Ovary (tissue), 9 donors: ENCODE measurements around the gene NLGN1. TPM values are rescaled to one million over a fixed set of nuclear protein-coding genes. Genes with fewer than 3 reads are reported as not detected.

ENCODE experiments used
- DNase-seq, 5 donors: peaks; one replicate each; pipeline ENCODE4 v3.0.0-alpha.2; 2019 to 2020
- H3K27ac ChIP-seq, 2 donors: fragments of 200-600 bp; one replicate each; pipeline versions ENCODE4 v1.5.1 to v1.8.0; 2019 to 2022
- H3K27me3 ChIP-seq: fragments of 200-600 bp; one replicate; pipeline ENCODE4 v1.8.0; 2022
- H3K36me3 ChIP-seq: fragments of 200-600 bp; sonication (generic); one replicate; pipeline ENCODE4 v1.5.1; 2019
- H3K4me1 ChIP-seq: one replicate; pipeline ENCODE4 v1.8.1; 2013; ENCODE audit warnings: mild to moderate bottlenecking, moderate library complexity; ENCODE audit not compliant: insufficient read depth
- H3K4me3 ChIP-seq: fragments of 200-600 bp; sonication (generic); one replicate; pipeline ENCODE4 v1.5.1; 2017
- H3K9me3 ChIP-seq, 2 donors: fragments of 200-600 bp in 1 of 2; sonication (generic) in 1 of 2; one replicate each; pipeline versions ENCODE4 v1.5.1 to v1.8.1; 2013 to 2019; ENCODE audit warnings: mild to moderate bottlenecking in 1 of 2, moderate library complexity in 1 of 2
- CTCF ChIP-seq, 3 donors: fragments of 450-650 bp in 2 of 3; fragments of 200-600 bp in 1 of 3; IDR thresholded peaks; one replicate each; pipeline versions ENCODE4 v1.5.1 to v1.8.0; 2016 to 2022; ENCODE audit warnings: antibody characterized with exemption in 3 of 3, mild to moderate bottlenecking in 1 of 3
- EP300 ChIP-seq: sonication (generic); formaldehyde crosslinking; IDR thresholded peaks from one replicate; pipeline ENCODE4 v1.6.1; 2017; ENCODE audit warnings: antibody characterized with exemption
- POLR2A ChIP-seq: fragments of 450-650 bp; IDR thresholded peaks from one replicate; pipeline ENCODE4 v1.6.1; 2017; ENCODE audit warnings: antibody characterized with exemption, mild to moderate bottlenecking, moderate library complexity
- WGBS, 3 donors: extraction: QIAGEN DNeasy Blood & Tissue Kit in 1 of 3; methylation state at CpG; one replicate each; pipeline versions ENCODE4 v1.1.5 to v1.1.7; 2013 to 2017; 5-methylcytosine and 5-hydroxymethylcytosine counted together
- intact Hi-C, 4 donors: fragments of 100-400 bp; cut with DNase I; formaldehyde crosslinking; loops; one replicate each; pipeline versions ENCODE4 v1.11.0 to v1.15.1; 2022 to 2023
- polyA plus RNA-seq, 2 donors: library from polyadenylated mRNA; stranded (reverse); fragments of 200-250 nt in 1 of 2; fragments of 350-450 nt in 1 of 2; fragmentation: Illumina TruSeq in 1 of 2; extraction: RNeasy Lipid Tissue Mini Kit (QIAGEN cat#74804) in 1 of 2; gene quantifications; one replicate each; pipeline ENCODE4 v1.2.3, GENCODE V29; 2013 to 2014
- total RNA-seq, 7 donors: library from RNA; depleted of rRNA in 2 of 7; stranded (reverse); fragments of >200 nt in 2 of 7; fragmentation: NEBNext Ultra II Directional in 3 of 7; extraction: Animal tissue kit (Norgen Biotek cat#: 25700) in 3 of 7; gene quantifications; one replicate each; pipeline versions ENCODE4 v1.1.0 to v1.2.4, GENCODE V29; 2016 to 2023
- donor health status: DM: no; HTN: no; CAD: no; lungs with moderate emphysema.
- donor health status: DM: no; HTN: no; CAD: no.
- donor health status: Bipolar disorder and iron deficiency.
- donor health status: DM: yes; HTN: yes; CAD: no.
- donor health status: DM: no; HTN: no; CAD: no.
- donor health status: DM: yes; HTN: yes; CAD: no.

NLGN1 gene
- total and polyA plus RNA-seq, 9 donors, result 1.2 to 7.7 (median 4.6) TPM

- Histone ChIP-seq H3K9me3 (no peaks in the 10 kb centered on the region), H3K4me3 (no peak overlapping the region), H3K36me3 (no peaks in the 10 kb centered on the region), H3K4me1 (no peaks in the 10 kb centered on the region), H3K27ac (no peak overlapping the region), H3K27me3 (no peaks in the 10 kb centered on the region)
- intact Hi-C loops, result no loop called here
- 65 to 81% (median 81%) methylated on average over 3 of the region's 3 CpGs for WGBS, 3 donors
- DNase-seq, result no peak
- no peak for TF ChIP-seq EP300
- TF ChIP-seq POLR2A, result no peak
- no peak for TF ChIP-seq CTCF (IDR thresholded peaks at IDR 0.05)
These were observed 442.3 kb downstream of the NLGN1 start for GRCh38 chr3:173839859-173840258.

DNA sequence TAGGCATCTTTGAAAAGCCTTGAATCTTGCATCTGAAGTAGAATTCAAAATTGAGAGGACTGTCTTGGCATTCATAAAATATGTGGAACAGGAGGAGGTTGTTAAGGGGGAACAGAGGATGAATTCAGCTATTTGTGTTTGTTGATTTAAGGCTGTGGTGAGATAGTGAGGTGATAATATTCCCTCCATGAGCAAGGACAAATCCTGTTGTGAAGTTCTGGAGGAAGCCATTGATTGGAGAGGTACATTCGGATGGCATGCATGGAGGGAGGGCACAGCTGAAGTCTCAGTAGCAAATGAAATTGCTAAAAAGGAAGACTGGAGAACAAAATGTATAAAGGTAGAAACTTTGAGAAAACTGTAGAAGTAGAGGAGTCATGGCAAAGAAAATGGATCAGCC is 443.8 kb downstream of the NLGN1 start:
- H3K27me3 ChIP-seq, result no peaks in the 10 kb centered on the region
- no peak overlapping the region for H3K4me3 ChIP-seq
- no peaks in the 10 kb centered on the region for H3K9me3 ChIP-seq
- DNase-seq, result no peak
- TF ChIP-seq POLR2A (no peak), CTCF (IDR thresholded peaks at IDR 0.05) (no peak), EP300 (no peak)
- no peaks in the 10 kb centered on the region for H3K36me3 ChIP-seq
- no peak overlapping the region for H3K27ac ChIP-seq
- no peaks in the 10 kb centered on the region for H3K4me1 ChIP-seq
- 70 to 80% (median 73%) methylated on average over 1 of the region's 1 CpG for WGBS, 3 donors
- intact Hi-C loops, result no loop called here

DNA sequence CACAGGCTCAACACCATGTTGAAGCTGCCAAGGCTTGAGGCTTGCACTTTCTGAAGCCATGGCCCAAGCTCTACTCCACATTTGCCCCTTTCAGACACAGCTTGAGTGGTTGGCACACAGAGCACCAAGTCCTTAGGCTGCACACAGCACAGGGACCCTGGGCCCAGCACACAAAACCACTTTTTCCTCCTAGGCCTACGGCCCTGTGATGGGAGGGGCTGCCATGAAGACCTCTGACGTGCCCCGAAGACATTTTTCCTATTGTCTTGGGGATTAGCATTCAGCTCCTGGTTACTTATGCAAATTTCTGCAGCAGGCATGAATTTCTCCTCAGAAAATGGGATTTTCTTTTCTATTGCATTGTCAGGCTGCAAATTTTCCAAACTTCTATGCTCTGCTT is 445.5 kb downstream of the NLGN1 start:
- Histone ChIP-seq H3K27me3 (no peaks in the 10 kb centered on the region), H3K36me3 (no peaks in the 10 kb centered on the region), H3K4me3 (no peak overlapping the region), H3K4me1 (no peaks in the 10 kb centered on the region), H3K27ac (no peak overlapping the region), H3K9me3 (no peaks in the 10 kb centered on the region)
- no peak for TF ChIP-seq CTCF (IDR thresholded peaks at IDR 0.05)
- intact Hi-C loops, result no loop called here
- DNase-seq, result no peak
- 89 to 94% (median 93%) methylated on average over 3 of the region's 3 CpGs for WGBS, 3 donors

DNA sequence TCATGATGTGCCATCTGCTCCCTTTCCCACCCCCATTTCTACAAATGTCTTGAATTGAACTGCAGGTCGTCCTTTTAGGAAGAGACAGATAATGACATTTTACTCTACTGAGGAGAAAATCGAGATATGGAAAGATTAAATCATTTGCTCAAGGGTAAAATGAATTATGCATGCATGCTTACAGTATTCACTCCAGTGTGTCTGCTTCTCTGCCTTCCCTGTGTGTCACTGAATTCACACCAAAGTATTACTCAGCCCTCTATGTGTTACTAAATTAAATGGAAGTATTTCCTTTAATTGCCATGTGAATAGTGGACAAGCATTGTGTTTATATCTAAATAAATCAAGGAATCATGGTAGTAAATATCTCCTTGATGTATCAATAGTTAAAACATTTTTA is 449.0 kb downstream of the NLGN1 start:
- intact Hi-C loops, result no loop called here
- Histone ChIP-seq H3K4me3 (no peak overlapping the region), H3K27me3 (no peaks in the 10 kb centered on the region), H3K27ac (no peak overlapping the region), H3K4me1 (no peaks in the 10 kb centered on the region), H3K36me3 (no peaks in the 10 kb centered on the region), H3K9me3 (no peaks in the 10 kb centered on the region)
- DNase-seq, result no peak
- TF ChIP-seq EP300 (no peak), POLR2A (no peak)
- 81 to 87% (median 86%) methylated on average over 2 of the region's 2 CpGs for WGBS, 3 donors

DNA sequence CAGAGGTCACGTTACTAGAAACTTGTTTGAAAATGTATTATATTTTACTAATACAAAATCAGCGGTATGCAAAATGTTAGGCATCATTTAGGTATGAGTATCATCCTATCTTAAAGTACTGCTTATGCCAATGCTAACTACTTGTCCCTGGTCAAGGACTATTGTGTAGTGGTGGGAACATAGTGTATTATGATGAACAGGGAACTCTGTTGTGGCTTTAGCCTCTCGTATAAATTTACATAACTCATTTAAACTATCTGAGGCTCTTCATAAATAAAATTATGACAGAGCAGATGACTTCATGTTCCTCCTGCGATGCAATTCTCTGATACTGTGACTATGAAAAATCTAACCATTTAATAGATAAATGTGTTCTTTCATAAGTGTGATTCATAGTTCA is 451.9 kb downstream of the NLGN1 start:
- Histone ChIP-seq H3K4me1 (no peaks in the 10 kb centered on the region), H3K36me3 (no peaks in the 10 kb centered on the region), H3K4me3 (no peak overlapping the region), H3K27ac (no peak overlapping the region), H3K9me3 (no peaks in the 10 kb centered on the region), H3K27me3 (no peaks in the 10 kb centered on the region)
- 37 to 49% (median 48%) methylated on average over 4 of the region's 4 CpGs for WGBS, 3 donors
- intact Hi-C loops, result no loop called here
- TF ChIP-seq POLR2A (no peak), EP300 (no peak), CTCF (IDR thresholded peaks at IDR 0.05) (no peak)
- DNase-seq, result no peak
